Right renal pelvis (tissue), 4 donors: ENCODE measurements around the gene SLC25A21. TPM values are rescaled to one million over a fixed set of nuclear protein-coding genes. Genes with fewer than 3 reads are reported as not detected.
A peak's percentile ranks its signal among the peaks of the same experiment; 100 is the strongest.

ENCODE experiments used
- DNase-seq, 4 donors: peaks; one replicate each; pipeline ENCODE4 v3.0.0-alpha.2; 2013; ENCODE audit warnings: low read depth in 4 of 4, low spot score in 3 of 4, missing footprints in 1 of 4
- polyA plus RNA-seq, 4 donors: library from polyadenylated mRNA; unstranded; fragments of 120-200 nt; gene quantifications; one replicate each; pipeline ENCODE4 v1.2.1, GENCODE V29; 2013; ENCODE audit not compliant: insufficient read length in 4 of 4

Gene SLC25A21
- polyA plus RNA-seq, 4 donors, result 3.1 to 4.2 (median 3.2) TPM

DNA sequence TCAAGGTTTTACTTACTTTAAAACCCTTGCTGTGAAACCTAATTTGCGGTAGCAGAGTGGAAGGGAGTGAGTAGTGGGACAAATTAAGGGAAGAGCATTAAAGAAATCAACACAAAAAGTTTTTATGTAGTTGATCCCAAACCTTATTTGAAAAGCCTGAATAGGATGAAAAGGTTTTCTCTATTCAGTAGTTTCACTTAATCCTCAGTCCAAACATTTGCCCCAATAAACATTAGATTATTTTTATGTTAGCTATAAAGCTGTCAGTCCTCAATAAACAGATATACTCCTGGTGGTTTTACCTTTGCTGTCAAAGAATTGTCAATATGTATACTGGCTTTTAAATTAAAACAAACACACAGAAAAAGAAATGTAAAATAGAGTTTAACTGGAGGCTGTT, 374.8 kb downstream of the SLC25A21 start:
- no peak for DNase-seq

DNA sequence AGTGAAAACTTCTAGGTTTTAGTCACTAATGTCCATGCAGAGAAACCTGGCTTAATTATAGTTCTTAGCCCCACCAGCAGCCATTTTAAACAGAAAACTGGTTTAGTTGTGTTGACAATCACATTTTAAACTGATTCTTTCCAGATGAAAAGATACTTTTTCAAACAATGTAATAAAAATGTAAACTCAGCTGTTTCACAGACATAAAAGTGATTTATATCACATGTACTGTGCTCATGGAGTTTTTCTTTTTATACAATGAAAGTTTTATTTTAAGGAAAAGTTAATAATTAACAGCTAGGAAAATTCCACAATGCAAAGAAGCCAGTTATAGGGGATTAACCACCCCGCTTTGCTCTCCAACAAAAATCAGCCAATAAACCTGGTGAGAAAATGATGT, 381.0 kb downstream of the SLC25A21 start:
- DNase-seq, result peak in 1 of 4 donors; percentile 19

DNA sequence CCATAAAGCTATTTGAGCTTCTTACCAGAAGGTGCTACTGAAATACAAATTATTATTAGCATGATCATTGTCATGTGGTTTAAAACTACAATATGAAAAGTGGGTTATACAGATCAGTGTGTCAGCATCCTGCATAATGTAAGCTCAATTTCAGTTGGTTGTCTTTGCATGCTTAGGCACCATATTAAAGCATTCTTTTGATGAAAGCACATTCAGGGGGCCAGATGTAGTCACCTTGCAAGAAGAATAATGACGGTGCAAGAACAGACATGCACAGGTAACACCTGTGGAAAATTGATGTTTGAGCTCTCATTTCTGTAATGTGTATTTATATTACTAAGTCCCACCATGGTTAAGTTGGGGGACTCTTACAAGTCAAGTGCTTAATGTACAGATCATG, 386.9 kb downstream of the SLC25A21 start:
- no peak for DNase-seq

GRCh38 chr14:36784541-36784940, 387.9 kb downstream of the SLC25A21 start:
- no peak for DNase-seq

- DNase-seq, result no peak
These were observed 390.5 kb downstream of the SLC25A21 start for GRCh38 chr14:36781897-36782296.

- no peak for DNase-seq
These were observed 398.8 kb downstream of the SLC25A21 start for GRCh38 chr14:36773558-36773957.

- no peak for DNase-seq
These were observed 399.3 kb downstream of the SLC25A21 start for GRCh38 chr14:36773136-36773540.

- no peak for DNase-seq
These were observed 401.3 kb downstream of the SLC25A21 start for GRCh38 chr14:36771028-36771640.

GRCh38 chr14:36768638-36769337, 403.6 kb downstream of the SLC25A21 start:
- DNase-seq, result no peak

- no peak for DNase-seq
These were observed 404.7 kb downstream of the SLC25A21 start for GRCh38 chr14:36767603-36768281.

- no peak for DNase-seq
These were observed 405.4 kb downstream of the SLC25A21 start for GRCh38 chr14:36766974-36767373.

GRCh38 chr14:36757734-36758601, 414.4 kb downstream of the SLC25A21 start:
- DNase-seq, result no peak

GRCh38 chr14:36756226-36756625, 416.2 kb downstream of the SLC25A21 start:
- no peak for DNase-seq

- DNase-seq, result no peak
These were observed 416.6 kb downstream of the SLC25A21 start for GRCh38 chr14:36755756-36756155.

- DNase-seq, result no peak
These were observed 420.5 kb downstream of the SLC25A21 start for GRCh38 chr14:36751920-36752319.

GRCh38 chr14:36751106-36751505, 421.3 kb downstream of the SLC25A21 start:
- DNase-seq, result no peak

DNA sequence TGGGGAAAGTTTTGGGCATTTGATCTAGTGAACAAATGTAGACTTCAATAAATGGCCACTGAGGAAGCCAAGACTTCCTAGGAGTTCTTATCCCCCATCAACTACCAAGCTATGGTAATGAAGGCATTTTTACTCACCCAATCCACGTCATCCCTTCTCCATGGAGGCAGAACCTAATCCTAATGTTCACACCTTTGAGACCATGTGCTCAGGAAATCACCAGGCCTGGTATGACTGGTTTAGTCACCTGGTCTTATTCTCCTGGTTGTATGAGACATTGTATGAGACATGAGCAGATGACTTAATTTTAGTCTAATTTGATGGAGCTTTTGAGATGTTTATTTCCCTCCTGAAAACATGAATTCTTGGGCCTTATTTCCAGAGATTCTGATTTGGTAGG, 422.2 kb downstream of the SLC25A21 start:
- no peak for DNase-seq

GRCh38 chr14:36748610-36749213, 423.7 kb downstream of the SLC25A21 start:
- DNase-seq, result no peak

DNA sequence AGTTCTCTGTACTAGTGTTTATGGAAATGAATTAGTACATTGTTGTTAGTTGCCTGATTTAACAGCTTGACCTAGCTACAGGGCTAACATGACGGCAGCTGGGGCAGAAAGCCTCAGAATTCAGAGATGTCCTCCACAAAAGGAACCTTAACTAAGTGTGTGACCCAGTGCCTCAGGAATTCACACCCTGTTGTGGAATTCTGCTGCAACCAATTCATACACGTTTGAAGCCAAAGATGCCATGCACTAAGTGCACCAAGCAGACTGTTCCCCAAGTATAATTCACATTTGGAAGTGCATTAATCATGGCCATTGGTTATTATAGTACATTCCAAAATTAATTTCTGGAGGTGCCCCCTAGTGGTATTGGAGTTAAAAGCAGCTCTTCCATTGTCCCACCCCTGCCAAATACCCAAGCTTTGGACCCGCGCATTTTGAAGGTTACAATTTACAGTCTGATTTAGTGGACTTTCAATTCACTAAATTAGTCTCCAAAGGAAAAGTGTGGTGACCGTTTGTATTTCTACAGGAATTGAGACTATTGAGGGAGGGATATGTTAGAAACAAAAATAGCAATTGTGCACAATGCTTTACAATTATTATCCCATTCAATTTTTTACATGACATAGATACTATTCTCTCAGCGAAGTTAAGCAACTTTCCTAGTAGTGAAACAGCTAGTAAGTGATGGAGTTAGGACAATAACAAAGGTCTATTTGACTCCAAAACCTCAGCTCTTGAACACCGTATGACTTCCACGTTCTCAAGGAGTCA, 424.8 kb downstream of the SLC25A21 start:
- DNase-seq, result no peak

DNA sequence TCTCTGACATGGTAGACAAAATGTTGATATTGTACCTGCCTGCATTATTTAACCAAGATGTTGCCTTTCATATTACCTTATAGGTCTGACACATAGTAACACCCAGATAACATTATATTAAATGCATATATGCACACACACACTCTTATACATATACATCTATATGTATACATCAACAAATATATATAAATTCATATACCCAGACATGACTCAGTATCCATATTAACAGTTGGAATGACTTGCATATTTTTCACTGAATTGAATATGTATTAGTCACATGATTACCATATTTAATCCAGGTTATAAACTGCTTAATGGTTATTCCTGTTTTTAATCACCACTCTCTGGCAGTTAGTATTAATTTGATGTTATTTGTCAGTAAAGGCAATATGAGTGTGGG, 425.5 kb downstream of the SLC25A21 start:
- DNase-seq, result no peak
